ENCODE data around the gene LRP1-AS. TPM values are rescaled to one million over a fixed set of nuclear protein-coding genes. Genes with fewer than 3 reads are reported as not detected.
A peak's percentile ranks its signal among the peaks of the same experiment; 100 is the strongest.

Gene LRP1-AS
- total RNA-seq, 1 experiment from 2014 or later = not detected

DNA sequence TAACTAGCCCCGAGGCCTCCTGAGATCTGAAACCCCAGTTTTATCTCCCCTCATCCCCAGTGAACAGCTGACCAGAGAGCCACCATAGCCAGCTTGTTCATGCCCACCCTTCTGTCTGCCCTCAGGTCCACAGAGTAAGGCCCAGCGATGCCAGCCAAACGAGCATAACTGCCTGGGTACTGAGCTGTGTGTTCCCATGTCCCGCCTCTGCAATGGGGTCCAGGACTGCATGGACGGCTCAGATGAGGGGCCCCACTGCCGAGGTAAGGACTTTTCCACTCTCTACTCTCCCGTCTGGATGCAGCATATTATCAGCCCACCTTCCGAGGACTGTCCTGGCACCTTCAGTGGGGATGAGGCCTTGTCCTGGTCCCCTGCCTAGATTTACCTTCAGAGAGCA lies 6.2 kb downstream of the LRP1-AS start:
- DNase-seq (ENCODE audit: low spot score) = no peak

DNA sequence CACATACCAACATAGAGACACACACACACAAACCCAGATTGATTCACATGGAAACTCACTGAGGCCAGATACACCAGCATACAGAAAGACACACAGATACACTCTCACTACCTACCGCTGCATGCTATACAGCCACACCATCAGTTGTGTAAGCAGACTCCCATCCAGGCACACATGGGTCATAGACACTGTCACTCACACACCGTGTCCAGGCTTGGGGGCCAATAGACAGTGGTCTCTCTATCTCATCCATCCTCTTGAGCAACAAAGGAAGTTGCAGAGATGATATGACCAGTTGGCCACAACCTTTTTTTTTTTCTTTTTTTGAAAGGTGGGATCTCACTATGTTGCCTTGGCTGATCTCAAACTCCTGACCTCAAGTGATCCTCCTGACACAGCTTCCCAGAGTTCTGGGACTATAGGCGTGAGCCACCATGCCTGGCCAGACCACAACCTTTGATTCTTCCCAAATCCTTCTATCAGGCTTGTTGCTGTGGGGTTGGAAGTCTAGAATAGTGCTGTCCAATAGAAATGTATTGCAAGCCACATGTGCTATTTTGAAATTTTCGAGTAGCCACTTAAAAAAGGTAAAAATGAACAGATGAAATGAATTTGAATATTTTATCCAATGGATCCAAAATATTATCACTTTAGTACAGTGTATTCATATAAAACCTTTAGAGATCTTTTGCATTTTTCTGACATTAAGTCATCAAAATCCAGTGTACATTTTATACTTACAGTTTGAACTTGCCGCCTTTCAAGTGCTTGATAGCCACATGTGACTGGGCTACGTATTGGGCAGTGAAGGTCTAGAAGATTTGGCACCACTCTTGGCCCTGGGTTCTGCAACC lies 7.4 kb downstream of the LRP1-AS start:
- DNase-seq (ENCODE audit: low spot score) = no peak

GRCh38 chr12:57138526-57139272 lies 8.7 kb downstream of the LRP1-AS start:
- DNase-seq (ENCODE audit: low spot score) = no peak

- DNase-seq (ENCODE audit: low spot score) = no peak
These were observed 11.7 kb downstream of the LRP1-AS start for GRCh38 chr12:57135527-57136326.

- DNase-seq (ENCODE audit: low spot score) = no peak
These were observed 12.5 kb downstream of the LRP1-AS start for GRCh38 chr12:57134949-57135348.

DNA sequence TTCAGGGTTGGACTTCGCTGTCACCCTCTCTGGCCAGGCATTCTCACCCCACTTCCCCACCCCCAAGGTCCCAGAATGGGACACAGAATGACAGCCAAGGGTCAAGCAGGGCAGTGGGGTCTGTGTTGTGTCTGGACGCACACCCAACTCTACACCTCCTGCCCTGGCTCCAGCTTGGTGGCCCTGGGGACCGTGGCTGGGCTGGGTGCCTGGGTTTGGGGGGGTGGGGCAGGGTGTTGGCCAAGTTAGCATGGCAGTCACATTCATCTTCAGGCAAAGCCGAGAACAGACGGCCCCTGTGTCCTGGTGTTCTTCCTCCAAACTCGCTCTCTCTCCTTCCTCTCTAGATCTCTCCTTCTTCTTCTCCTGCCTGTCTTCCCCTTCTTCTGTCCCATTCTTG lies 13.5 kb downstream of the LRP1-AS start:
- DNase-seq (ENCODE audit: low spot score) = no peak

DNA sequence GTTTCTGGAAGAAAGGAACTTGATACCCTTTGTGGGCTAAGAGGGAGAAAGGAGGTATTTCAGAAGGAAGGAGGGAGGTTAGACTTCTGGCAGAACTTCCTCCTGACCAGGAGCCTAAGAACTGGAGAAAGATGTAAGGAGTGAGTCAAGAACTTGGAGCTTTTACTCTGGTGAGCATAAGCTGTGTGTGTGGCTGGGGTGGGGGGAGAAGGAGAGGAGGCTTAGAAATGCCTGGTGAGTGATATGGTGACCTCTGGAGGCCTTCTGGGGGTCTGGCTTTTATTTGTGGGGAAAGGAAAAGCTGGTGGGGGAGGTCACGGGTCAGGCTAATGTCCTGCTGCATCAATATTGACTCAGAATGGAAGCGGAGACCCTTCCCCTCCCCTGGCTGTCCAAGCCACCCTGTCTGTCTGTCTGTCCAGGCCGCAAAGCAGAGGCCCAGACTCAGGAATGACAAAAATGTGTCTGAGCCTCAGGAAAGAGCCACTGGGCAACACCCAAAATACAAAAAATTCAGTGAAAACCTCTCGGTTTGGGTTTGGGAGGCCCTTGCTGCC lies 14.3 kb downstream of the LRP1-AS start:
- DNase-seq (ENCODE audit: low spot score) = no peak

DNA sequence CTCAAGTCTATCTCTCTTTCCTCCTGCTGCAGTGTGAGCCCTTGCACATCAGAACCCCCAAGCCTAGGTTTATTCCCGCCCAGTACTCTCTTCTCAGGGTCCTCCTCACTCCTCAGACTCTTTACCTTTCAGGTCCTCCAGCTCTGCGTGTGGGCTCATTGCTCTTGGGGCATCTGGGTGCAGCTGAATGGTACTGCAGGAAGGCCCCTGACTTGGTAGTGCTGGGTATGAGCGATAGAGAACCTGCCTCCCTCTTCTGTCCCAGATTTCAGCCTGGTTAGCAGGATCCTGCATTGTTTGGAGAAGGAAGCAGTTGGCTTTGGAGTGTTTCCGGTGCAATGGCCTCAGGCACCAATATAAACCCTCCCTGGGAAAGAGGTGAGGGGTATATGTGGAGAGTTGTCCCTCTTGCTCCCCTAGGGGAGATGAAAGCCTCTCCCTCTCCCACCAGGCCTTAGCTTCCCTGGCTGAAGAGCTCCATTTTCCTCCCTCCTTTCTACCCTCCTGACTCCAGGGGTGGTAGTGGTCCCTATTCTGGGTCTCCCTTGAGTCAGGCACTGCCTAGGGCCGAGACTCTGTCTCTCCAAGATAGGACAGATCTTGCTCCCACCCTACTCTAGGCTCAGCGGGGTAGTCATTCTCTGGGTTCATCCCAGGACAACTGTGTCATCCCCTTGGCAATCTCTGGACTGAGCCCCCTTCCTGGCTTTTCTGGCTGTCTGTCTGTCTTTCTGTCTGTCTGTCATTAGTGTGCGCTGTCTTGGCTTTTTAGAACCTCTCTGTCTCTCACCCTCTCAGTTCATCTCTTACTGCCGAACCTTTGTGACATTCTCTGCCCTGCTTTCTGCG lies 15.3 kb downstream of the LRP1-AS start:
- DNase-seq (ENCODE audit: low spot score) = no peak

GRCh38 chr12:57130941-57131340 lies 16.5 kb downstream of the LRP1-AS start:
- no peak for DNase-seq (ENCODE audit: low spot score)

- no peak for DNase-seq (ENCODE audit: low spot score)
These were observed 17.5 kb downstream of the LRP1-AS start for GRCh38 chr12:57129889-57130288.

- DNase-seq (ENCODE audit: low spot score) = no peak
These were observed 18.0 kb downstream of the LRP1-AS start for GRCh38 chr12:57129321-57129842.

DNA sequence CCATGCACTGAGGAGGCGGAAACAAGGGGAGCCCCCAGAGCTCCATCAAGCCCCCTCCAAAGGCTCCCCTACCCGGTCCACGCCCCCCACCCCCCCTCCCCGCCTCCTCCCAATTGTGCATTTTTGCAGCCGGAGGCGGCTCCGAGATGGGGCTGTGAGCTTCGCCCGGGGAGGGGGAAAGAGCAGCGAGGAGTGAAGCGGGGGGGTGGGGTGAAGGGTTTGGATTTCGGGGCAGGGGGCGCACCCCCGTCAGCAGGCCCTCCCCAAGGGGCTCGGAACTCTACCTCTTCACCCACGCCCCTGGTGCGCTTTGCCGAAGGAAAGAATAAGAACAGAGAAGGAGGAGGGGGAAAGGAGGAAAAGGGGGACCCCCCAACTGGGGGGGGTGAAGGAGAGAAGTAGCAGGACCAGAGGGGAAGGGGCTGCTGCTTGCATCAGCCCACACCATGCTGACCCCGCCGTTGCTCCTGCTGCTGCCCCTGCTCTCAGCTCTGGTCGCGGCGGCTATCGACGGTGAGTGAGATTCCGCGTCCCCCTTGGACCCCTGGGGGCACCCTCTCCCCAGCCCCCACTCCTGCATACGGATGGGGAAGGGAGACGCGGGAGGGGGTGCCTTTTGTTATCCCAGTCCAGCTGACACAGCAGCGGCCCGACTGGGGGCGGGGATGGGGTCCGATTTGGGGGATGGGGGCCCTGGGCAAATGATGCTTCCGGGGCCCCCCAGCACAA lies 18.7 kb downstream of the LRP1-AS start:
- no peak for DNase-seq (ENCODE audit: low spot score)

DNA sequence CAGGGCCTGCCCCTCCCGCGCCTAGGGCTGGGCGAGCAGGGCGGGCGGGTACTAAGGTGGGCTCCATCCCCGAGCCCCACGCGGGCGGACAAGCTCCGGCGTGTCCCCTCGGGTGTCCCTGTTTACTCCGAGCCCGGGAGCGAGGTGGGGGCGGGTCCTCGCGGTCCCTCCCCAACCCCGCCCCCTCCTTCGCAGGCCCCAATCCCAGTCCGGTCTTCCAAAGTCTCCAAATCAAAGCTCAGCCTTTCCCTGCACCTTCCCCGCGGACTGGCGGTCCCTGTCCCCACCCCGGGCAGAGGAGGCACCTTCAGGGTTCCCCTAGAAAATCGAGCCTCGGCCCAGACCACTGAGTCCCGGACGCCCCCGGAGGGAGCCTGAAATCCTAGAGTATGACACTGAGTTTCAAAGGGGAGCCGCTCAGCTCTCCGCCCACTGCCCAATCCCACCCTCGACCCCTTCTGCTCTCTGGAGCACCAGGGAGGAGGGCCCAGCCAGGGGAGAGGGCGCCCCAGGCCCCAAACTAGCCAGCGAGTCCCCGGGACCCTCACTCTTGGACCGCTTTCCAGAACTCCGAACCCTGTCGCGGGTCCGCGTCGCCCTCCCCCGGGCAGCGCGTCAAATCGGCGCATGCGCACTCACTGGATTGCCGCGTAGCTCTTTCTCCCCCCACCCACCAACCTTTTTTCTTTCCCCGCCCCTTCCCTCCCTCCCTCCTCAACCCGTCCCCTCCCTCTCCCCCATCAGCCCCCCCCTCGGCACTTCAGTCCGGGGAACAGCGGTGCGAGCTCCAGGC lies 19.5 kb downstream of the LRP1-AS start, which contains the start of gene LRP1:
TSS of gene LRP1 (plus strand) at position 758 of the 793 bp plus-strand sequence. CDS start 482 bp downstream, outside the sequence.
- DNase-seq (ENCODE audit: low spot score) = peak; percentile 65

DNA sequence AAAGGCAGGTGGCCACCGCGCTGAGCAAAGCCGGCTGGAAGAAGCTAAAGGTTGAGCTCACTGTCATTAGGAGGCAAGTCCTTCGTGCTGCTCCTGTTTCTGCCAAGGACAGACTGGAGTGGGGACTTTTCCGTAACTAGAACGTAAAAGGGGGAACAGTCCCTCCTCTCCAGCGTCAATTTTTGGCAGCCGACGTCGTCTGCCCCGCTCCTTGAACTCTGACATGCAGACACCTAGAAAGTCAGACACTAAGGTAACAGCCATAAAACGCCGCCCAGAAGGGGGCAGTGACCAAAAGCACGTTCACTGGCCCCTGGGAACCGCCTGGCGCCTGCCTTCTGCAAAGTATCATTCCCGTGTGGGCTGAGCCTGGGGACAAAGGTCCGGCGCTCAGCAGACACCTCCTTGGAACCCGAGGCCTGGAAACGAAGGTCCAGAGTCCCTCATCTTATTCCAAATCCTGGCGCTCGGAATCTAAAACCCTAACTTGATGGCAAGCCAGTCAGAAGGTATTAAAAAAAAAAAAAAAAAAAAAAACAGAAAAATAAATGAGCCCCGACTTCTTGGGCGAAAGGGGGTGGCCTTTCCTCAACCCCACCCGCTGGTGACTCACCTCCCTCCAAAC lies 20.2 kb downstream of the LRP1-AS start:
- peak; percentile 45 for DNase-seq (ENCODE audit: low spot score)

- no peak for DNase-seq (ENCODE audit: low spot score)
These were observed 20.9 kb downstream of the LRP1-AS start for GRCh38 chr12:57126561-57126960.

DNA sequence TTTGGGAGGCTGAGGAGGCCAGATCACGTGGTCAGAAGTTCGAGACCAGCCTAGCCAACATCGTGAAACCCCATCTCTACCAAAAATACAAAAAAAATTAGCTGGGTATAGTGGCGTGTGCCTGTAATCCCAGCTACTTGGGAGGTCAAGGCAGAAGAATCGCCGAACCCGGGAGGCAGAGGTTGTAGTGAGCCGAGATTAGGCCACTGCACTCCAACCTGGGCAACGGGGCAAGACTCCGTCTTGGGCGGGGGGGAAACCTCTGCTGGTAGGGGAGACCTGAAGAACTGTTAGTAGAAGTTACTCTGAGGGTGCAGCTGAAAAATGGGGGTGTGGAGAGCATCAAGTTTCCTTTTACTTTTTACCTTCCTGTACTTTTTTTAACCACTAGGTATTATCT lies 21.4 kb downstream of the LRP1-AS start:
- no peak for DNase-seq (ENCODE audit: low spot score)

- peak; percentile 67 for DNase-seq (ENCODE audit: low spot score)
These were observed 23.1 kb downstream of the LRP1-AS start for GRCh38 chr12:57124261-57124877.

GRCh38 chr12:57123813-57124212 lies 23.6 kb downstream of the LRP1-AS start:
- DNase-seq (ENCODE audit: low spot score) = no peak

Data from H4 (cell line).